ENCODE data around the gene CKAP5. TPM values are rescaled to one million over a fixed set of nuclear protein-coding genes. Genes with fewer than 3 reads are reported as not detected.

The CKAP5 gene
- total RNA-seq, 1 experiment from 2014 or later, result 190 TPM

DNA sequence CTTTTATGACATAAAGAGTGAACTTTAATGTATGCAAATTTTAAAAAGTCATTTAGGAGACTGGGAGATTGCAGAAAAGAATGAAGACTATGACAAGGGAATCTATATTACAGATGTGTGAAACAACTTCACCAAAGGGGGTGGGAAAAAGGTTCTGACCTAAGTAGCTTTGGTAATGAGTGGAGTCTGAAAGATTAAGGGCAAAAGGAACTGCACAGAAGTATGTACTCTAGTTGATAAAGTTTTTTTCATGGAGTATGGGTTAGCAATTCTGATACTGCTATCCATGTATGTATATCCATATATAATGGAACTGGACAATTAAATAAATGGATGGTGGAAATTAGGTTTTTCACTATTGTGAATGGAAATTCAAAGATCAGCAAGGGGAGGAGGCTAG lies 9.2 kb downstream of the CKAP5 start:
- H3K18ac ChIP-seq (ENCODE audit: insufficient read length, low read depth, low read length), result no peak overlapping the region
- peaks cover 30 to 33% of the 10 kb centered on the region in 2 experiments for H3K4me1 Mint-ChIP-seq
- no peak overlapping the region for H4K8ac ChIP-seq (replicated peaks; ENCODE audit: insufficient read length, low read depth, low read length)
- DNase-seq, result no peak
- no peak overlapping the region for H2BK12ac ChIP-seq (ENCODE audit: insufficient read length, low read depth, low read length)
- no peaks in the 10 kb centered on the region for H3K27me3 Mint-ChIP-seq (ENCODE audit: low read depth)
- no peaks in the 10 kb centered on the region for H4K20me1 ChIP-seq (ENCODE audit: control insufficient read depth, insufficient read depth, insufficient read length)
- no peak overlapping the region for H3K27ac ChIP-seq (ENCODE audit: insufficient read length, low read depth, low read length)
- H3K9ac ChIP-seq (ENCODE audit: extremely low read depth, insufficient read length, low read length), result no peak overlapping the region
- no peaks in the 10 kb centered on the region for H3K27me3 ChIP-seq (ENCODE audit: insufficient read depth, low read length)
- no peak overlapping the region for H4K5ac ChIP-seq (ENCODE audit: insufficient read length, low read depth, low read length)
- peaks cover 16% of the 10 kb centered on the region for H3K79me1 ChIP-seq (ENCODE audit: insufficient read depth, low read depth, low read length, poor library complexity, severe bottlenecking)
- peaks cover 48% of the 10 kb centered on the region; the same call in 1 of the 2 replicates for H3K79me2 ChIP-seq (ENCODE audit: insufficient read depth, low read length)
- no peak overlapping the region for H4K91ac ChIP-seq (ENCODE audit: insufficient read length, low read depth, low read length)
- no peaks in the 10 kb centered on the region for H3K9me3 ChIP-seq (ENCODE audit: control insufficient read depth, low read depth, low read length)
- TF ChIP-seq, protein P1, sequence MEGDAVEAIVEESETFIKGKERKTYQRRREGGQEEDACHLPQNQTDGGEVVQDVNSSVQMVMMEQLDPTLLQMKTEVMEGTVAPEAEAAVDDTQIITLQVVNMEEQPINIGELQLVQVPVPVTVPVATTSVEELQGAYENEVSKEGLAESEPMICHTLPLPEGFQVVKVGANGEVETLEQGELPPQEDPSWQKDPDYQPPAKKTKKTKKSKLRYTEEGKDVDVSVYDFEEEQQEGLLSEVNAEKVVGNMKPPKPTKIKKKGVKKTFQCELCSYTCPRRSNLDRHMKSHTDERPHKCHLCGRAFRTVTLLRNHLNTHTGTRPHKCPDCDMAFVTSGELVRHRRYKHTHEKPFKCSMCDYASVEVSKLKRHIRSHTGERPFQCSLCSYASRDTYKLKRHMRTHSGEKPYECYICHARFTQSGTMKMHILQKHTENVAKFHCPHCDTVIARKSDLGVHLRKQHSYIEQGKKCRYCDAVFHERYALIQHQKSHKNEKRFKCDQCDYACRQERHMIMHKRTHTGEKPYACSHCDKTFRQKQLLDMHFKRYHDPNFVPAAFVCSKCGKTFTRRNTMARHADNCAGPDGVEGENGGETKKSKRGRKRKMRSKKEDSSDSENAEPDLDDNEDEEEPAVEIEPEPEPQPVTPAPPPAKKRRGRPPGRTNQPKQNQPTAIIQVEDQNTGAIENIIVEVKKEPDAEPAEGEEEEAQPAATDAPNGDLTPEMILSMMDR (conservative IDR thresholded peaks at IDR 0.05), result no peak
- no peak overlapping the region for H3K27ac Mint-ChIP-seq
- H3K56ac ChIP-seq (ENCODE audit: insufficient read length, low read depth, low read length), result no peak overlapping the region
- H3K4ac ChIP-seq (ENCODE audit: low read depth, low read length), result no peak overlapping the region
- peaks cover 3% of the 10 kb centered on the region; the same call in 1 of the 2 replicates for H3K4me1 ChIP-seq (ENCODE audit: insufficient read depth, low read length)
- no peak overlapping the region for H2AFZ ChIP-seq (ENCODE audit: low read length)
- no peaks in the 10 kb centered on the region for H3K9me3 Mint-ChIP-seq
- no peaks in the 10 kb centered on the region for H3K23me2 ChIP-seq (ENCODE audit: insufficient read length, low read depth, low read length, poor library complexity, severe bottlenecking)
- H3T11ph ChIP-seq (ENCODE audit: low read length), result no peak overlapping the region
- H3K4me3 Mint-ChIP-seq, result no peak overlapping the region
- no peak overlapping the region for H2BK20ac ChIP-seq (ENCODE audit: low read depth, low read length, poor library complexity, severe bottlenecking)
- no peak overlapping the region for H3K4me2 ChIP-seq (ENCODE audit: insufficient read depth, insufficient read length, low read length)
- H3K14ac ChIP-seq (ENCODE audit: insufficient read depth, low read length), result no peak overlapping the region
- no peak overlapping the region for H2BK120ac ChIP-seq (ENCODE audit: low read depth, low read length, poor library complexity, severe bottlenecking)
- no peak overlapping the region for H2BK5ac ChIP-seq (ENCODE audit: insufficient read length, low read length)
- peaks cover 0 to under 1% (median 0%) of the 10 kb centered on the region in 3 experiments; a peak in 2 of 7 replicates for H3K36me3 Mint-ChIP-seq (ENCODE audit: insufficient read depth in 1 of 3, low read depth in 3 of 3)
- H3K23ac ChIP-seq (ENCODE audit: insufficient read length, low read depth, low read length), result no peak overlapping the region
- no peak overlapping the region for H2BK15ac ChIP-seq (ENCODE audit: low read depth, low read length)
- H2AK5ac ChIP-seq (ENCODE audit: insufficient read length, low read length), result no peak overlapping the region
